GM21390 (cell line): ENCODE results near the gene TMEM89.

ENCODE experiments used
- ATAC-seq: cut with Tn5 transposase; IDR thresholded peaks from one replicate; pipeline ENCODE4 v1.9.1; 2021; ENCODE audit not compliant: unreplicated experiment

The TMEM89 gene

GRCh38 chr3:48644898-48645760 lies 23.6 kb upstream of the TMEM89 start:
- no peak for ATAC-seq

- no peak for ATAC-seq
These were observed 21.0 kb upstream of the TMEM89 start for GRCh38 chr3:48642605-48643004.

- ATAC-seq: no peak
These were observed 19.8 kb upstream of the TMEM89 start for GRCh38 chr3:48641396-48641795.

DNA sequence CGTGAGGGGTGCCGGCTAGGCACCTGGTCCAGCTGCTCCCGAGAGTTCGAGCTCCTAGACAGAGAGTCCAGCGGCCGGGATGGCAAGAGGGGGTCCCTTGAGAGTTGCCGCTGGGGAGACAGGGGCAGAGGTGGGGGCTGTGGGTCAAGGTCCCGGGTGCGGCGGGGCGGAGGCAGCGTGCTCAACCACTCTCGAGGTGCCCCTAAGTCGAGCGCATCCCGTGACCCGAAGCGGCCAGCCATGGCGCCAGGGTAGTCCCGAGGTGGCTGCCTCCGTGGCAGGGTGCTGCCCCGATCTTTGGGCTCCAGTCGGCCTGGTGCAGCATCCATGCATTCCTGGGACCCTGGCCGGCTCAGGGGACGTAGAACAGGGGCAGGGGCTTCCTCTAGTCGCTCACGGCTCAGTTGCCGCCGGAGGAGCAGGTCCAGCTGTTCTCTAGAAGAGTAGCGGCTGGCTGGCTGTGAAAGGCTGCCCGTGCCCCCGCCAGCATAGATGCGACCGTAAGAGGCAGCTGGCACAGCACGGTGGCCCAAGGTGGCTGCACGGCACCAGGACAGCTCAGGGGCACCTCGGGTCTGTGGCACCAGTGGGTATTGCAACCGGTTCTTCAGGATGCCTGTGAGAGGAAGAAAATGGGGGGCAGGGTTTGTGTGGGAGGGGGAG lies 18.5 kb upstream of the TMEM89 start:
- ATAC-seq: no peak

- ATAC-seq: no peak
These were observed 15.7 kb upstream of the TMEM89 start for GRCh38 chr3:48637305-48637704.

DNA sequence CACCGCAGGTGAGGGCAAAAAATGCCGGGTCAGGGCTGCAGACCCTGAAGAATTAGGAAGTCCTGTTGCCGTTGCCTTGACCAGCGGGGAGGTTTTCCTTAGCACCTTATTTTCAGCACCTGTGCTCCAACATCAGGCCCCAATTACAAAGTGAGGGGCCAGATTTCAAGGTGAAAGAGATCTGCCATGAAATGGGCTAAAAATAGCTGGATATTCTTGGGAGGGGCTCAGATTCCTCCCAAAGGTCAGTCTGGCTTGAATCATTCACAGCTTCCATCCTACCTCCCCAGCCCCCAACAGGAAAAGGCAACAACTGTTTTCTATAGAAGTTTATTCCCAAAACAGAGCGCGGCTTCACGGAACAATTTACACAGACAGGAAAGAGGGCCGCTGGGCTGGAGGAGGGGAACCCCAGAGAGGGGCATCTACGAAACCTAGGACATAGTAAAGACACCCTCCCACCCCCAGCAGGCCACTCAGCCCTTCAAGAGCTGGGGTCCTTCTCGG lies 14.6 kb upstream of the TMEM89 start:
- no peak for ATAC-seq

DNA sequence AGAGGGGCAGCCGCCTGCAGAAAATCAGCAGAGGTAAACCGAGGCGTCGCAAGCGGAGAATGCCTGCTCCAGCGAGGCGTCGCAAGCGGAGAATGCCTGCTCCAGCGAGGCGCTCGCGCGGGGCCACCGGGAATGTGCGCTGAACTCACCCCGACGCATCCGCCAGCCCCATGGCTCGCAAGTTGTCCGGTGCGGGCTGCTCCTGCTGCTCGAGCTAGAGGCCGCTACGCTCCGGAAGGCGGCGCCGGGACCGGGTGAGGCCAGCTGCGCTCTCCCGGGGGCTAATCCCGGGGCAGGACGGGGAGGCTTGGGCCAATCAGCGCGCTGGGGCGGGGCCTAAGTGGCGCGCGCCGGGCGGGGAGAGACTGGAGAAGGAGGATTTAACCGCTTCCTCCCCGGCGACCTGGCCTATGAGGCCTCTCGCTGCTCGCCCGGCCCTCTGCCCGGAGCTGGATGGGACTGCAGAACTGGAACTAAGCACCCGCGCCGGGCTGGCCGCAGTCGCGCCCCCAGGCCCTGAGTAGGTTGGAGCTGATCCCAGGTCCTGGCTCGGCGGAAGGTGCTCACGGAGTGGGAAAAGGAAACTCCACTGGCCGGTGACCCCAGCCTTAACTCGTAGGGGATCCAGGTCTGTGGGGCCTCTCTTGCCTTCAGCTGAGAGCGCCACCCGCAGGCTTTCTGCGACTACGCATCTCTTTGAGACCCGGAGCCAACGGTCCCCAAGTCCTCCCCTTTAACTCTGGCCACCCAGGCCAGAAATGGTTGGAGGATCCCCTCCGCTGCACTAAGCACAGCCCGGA lies 13.9 kb upstream of the TMEM89 start, which contains the start of gene SLC26A6:
TSS of gene SLC26A6 (minus strand) at position 240 of the 800 bp plus-strand sequence. CDS start at position 172, 68 bp downstream.
- ATAC-seq: peak; percentile 85

DNA sequence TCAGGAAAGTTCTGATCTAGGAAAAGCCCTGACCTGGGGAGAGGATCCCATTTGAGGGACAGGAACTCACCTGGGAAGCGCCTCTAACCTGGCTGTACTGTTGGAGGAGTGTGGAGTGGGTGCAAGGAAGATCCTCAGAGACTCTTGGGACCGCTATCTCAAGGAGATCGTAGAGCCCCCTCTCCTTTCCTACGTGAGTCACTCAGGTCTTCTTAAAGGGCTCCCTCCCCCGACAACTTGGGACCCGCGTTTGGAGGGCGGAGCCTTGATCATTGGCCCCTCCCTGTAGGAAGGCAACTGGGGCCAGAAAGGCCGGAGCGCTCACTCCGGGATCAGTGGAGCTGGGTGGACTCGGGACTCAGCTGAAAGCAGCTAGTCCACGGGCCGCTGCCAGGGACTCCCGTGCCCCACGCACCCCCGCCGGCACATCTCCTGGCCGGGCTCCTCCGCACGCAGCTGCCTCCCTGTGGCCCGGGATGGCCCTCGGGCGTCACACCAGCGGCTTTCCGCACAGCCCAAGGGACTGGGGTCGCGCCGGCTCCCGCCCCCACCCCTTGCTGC lies 13.2 kb upstream of the TMEM89 start:
- ATAC-seq: peak; percentile 15

DNA sequence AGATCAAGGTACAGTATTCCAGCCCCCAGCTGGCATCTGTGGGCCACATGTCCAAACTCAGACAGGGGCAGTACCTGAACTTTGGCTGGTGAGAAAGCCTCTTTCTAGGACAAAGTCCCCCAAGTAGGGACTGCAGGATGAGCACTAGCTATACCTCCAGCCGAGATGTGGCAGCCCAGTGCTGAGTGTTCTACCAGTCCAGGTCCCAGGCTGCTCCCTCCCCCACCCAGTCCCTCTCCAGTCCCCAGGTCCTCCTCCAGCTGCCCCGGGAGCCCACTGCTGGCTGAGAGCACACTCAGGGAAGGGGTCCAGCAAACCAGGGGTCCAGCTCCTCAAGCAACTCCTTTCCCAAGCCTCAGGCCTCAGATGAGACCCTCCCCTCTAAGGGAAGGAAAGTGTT lies 12.2 kb upstream of the TMEM89 start:
- no peak for ATAC-seq

GRCh38 chr3:48633256-48633655 lies 11.7 kb upstream of the TMEM89 start:
- no peak for ATAC-seq

GRCh38 chr3:48631516-48632448 lies 10.2 kb upstream of the TMEM89 start:
- ATAC-seq: no peak

GRCh38 chr3:48630833-48631232 lies 9.3 kb upstream of the TMEM89 start:
- ATAC-seq: no peak

DNA sequence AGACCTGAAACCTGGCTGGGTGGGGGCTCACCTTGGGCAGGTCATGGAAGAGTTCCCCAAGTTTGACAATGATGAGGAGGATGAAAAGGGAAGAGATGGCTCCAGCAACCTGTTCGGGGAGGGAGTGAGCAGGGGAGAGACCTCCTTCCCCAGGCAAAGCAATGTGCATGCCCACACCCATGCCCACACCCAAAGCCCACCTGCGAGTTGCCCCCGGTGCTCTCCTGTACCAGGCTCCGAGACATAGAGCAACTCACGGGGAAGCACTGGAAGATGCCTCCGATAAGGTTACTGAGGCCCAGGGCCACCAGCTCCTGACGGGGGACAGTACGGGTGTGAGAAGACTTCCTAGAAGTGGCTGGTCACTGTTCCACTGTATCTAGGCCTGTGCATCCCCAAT lies 8.8 kb upstream of the TMEM89 start:
- ATAC-seq: no peak

DNA sequence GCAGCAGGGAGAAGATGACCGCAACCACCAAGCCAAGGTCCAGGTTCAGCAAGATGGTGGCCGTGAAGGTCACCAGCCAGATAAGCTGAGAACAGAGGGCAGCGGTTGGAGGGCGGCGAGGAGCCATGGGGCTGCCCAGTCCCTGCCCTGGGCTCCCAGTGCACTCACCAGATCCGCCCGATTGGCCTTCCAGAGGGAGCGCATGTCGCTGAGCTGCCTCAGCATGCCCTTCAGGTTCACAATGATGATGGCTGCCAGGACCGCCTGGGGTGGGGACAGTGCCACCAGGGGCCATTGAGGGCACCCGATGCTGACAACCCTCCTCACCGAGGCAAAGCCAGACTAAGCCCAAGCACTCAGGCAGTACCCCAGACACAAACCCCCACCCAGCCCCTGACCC lies 8.3 kb upstream of the TMEM89 start:
- ATAC-seq: no peak

DNA sequence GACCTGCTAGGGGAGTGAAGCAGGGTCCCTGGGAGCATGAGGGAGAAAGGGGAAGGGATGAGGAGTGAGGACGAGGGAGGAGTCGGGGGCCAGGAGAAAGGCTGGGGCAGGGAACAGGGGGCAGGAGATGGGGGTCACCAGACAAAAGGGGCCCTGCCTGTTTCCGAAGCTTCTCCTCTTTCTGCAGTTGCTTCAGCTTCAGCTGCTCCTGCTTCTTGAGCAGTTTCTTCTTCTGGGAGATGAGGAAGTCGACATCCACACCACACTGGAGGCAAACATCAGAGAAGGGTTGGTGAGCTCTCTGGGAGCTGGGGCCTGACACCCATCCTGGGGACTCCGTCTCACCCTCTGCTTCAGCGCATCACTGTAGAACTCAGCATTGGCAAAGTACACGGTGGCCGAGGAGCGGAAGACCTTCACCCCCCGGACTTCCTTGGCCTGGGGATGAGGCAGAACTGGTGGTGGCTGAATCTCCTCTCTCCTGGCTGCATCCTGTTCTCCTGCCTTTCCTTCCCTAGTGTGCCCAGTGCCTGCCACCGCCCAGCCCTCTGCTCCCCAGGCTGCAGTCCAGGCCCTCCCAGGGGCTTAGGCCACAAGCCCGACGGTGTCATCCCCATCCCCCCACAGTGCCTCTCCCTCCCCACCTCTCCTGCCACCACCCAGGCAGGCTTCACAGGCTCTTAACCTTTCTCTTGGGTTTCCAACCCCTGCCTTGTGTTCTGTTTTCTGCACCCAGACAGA lies 6.9 kb upstream of the TMEM89 start:
- no peak for ATAC-seq

DNA sequence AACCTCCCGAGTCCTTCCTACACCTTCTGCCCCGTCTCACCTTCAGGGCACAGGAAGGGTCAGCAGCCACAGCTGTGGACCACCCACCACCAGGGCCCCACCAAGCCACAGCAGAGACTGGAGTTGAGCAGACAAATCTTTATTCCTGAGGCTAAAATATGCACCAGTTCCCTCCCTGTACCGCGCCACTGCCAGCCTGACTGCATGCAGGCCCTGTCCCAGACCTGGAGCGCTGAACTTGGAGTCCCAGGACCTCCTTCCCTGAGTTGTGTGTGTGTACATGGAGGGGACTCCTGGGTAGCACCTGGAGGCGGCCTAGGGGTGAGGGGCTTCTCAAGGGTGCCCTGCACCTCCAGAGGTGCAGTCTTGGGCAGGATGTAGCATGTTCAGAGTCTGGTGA lies 4.0 kb upstream of the TMEM89 start:
- no peak for ATAC-seq

- no peak for ATAC-seq
These were observed 3.2 kb upstream of the TMEM89 start for GRCh38 chr3:48624767-48625166.

DNA sequence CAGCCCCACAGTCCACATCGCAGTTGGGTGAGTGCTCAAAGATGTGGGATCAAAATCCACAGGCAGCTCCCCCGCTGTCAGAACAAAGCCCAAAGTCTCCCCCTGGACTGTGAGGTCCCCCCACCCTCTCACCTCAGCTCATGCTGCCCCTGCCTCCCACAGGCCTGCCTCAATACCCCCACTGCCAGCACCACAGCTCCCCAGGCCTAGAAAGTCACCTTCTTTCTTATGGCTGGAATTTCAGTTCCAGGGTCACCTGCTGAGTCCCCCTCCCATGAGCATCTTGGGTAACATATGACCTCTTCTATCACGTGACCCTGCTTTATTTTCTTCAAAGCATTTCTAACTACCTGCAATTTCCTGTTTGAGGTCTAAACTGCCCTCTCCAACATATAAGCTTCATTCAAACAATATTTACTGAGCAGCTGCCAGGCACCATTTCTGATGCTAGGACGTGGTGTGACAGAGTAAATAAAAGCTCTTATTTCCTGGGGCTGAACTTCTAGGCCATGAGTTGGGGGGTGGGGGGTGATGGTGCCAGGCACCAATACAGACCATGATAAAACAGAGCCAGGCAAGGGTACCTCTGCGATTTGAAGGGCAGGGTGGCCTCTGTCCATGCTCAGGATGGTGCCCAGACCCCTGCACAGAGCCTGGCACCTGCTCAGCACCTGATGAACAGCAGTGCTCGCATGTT lies 2.4 kb upstream of the TMEM89 start:
- no peak for ATAC-seq
